ENCODE results near the gene TJP1. TPM values are rescaled to one million over a fixed set of nuclear protein-coding genes. Genes with fewer than 3 reads are reported as not detected.

The TJP1 gene
- total and polyA plus RNA-seq, 2 of the 8 experiments (the other 6 are each of a cell fraction or from before 2014, with no cell fraction given) = 46.3 to 138 TPM

DNA sequence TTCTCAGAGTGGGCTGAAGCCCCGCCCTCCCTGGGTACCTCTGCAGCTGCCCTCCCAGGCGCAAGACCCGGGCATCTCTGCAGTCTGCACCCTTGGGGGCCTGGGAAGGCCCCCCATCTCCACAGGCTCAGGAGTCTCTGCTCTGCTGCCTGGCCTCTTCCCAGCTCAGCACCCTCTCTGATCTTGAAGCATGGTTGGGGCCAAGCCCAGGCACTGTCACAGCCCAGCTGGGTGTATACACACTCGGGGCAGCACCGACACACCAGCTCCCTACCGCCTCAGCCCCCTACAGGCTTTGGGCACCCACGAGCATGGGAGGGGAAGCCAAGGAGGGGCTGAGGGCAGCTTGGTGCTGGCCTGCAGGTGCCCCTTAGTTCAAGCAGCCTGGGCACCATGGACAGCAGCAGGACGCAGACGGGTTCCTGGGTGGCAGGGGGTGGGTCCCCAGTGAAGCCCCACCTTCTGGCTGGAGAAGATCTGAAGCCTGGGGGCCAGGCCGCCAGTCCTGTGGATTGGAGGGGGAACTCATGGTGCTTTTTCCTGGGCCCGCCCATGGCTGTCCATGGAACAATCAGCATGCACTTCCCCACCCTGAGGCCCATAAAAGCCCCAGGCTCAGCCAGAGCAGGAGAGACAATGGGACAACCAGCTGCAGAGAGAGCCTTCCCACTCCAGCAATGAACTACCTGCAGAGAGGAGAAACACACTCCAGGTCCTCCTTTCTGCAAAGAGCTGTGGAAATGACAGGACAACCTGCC lies 170.6 kb downstream of the TJP1 start (continued):
- TF ChIP-seq, protein P1, sequence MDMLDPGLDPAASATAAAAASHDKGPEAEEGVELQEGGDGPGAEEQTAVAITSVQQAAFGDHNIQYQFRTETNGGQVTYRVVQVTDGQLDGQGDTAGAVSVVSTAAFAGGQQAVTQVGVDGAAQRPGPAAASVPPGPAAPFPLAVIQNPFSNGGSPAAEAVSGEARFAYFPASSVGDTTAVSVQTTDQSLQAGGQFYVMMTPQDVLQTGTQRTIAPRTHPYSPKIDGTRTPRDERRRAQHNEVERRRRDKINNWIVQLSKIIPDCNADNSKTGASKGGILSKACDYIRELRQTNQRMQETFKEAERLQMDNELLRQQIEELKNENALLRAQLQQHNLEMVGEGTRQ (IDR thresholded peaks at IDR 0.05; ENCODE audit: low read length) = no peak
- no peak for TF ChIP-seq RXRA (IDR thresholded peaks at IDR 0.05; ENCODE audit: insufficient read depth, low read depth, low read length)
- no peak for TF ChIP-seq FOSL1 (IDR thresholded peaks at IDR 0.05; ENCODE audit: insufficient read depth, low read depth, low read length)
- no peak for TF ChIP-seq PHF8 (conservative IDR thresholded peaks at IDR 0.05; ENCODE audit: low read depth, low read length)
- TF ChIP-seq TAF1 (IDR thresholded peaks at IDR 0.05; ENCODE audit: low read depth, low read length) = no peak
- no peak for TF ChIP-seq CHD1 (IDR thresholded peaks at IDR 0.05; ENCODE audit: low read depth, low read length)
- no peak for TF ChIP-seq SIX5 (IDR thresholded peaks at IDR 0.05; ENCODE audit: low read depth, low read length)
- TF ChIP-seq CHD2 (IDR thresholded peaks at IDR 0.05; ENCODE audit: low read length) = no peak
- TF ChIP-seq KDM5A (IDR thresholded peaks at IDR 0.05; ENCODE audit: low read length) = no peak

Small RNA genes within 50 kb of the gene (small RNA-seq; reads per million reads assigned to genes)
- not detected for gene HMGN2P5 (ENCODE audit: insufficient read depth)
